Stimulated activated CD8-positive, alpha-beta memory T cell treated with anti-CD3 and anti-CD28 coated beads, Interleukin-12 subunit alpha, Interleukin-12 subunit beta, amount 100 ng/mL, for 24 hours (primary cell): ENCODE measurements around the gene NLGN4X.
"Not testable (repeated sequence)": the region's sequence is repeated elsewhere in the genome, so short reads cannot be mapped to it uniquely, and the experiment has no call there.

ENCODE experiments used
- DNase-seq: peaks from one replicate; pipeline ENCODE4 v3.0.0-alpha.2; 2020; ENCODE audit errors: extremely low read depth

Gene NLGN4X

GRCh38 chrX:6005856-6006255 is 222.8 kb downstream of the NLGN4X start:
- DNase-seq = no peak

DNA sequence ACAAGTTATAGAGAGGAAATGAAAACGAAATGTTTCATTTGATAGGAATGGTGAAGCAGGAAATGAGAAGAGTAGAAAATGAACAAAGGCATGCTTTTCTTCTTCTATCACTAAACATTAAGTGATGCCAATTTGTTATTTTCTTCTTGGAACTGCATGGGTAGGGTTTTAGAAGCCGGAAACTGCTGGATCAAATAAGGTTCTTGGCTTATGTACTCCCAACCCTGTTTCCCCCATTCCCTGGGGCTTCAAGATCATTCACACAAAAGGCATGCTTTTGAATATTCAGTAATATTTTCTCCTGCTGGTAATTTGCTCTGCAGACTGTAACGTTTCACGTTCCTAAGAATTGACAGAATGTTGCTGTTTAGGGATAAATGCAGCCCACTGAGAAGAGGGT is 224.1 kb downstream of the NLGN4X start:
- no peak for DNase-seq

DNA sequence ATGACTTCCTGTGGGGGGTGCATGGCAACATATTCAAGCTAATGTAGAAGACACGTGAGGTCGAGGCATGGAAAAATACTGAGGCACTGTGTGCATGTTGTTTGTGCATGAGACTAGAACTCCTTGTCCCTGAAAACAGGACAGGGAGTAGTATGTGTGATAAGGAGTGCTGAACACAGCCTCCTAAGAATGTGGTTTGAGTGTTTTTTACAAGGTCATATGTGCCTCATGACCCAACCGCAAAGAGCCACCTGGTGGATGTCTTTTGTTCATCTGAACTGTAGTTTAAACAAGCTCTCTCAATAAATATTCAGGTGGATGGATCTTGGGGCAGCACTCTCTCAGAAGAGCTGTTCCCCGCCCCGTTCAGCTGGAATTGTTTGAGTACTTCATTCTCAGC is 226.6 kb downstream of the NLGN4X start:
- no peak for DNase-seq

DNA sequence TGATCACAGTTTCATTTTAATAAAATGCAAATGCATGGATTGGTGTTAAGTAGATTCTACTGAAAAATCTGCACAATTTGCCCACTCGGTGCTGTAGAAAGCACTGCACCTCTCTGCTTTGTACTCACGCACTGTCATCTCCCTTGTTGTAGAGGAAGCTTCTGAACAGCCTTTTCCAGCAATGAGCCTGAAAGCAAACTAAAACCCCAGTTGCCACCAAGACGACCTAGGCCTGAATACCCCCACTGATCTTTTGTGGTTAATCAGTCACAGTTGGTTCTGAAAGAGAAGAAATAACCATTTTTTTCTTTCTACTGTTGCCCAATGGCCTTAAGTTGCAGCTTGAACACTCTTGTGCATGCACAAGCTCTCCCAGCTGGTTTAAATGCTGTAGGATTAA is 229.8 kb downstream of the NLGN4X start:
- DNase-seq = no peak

DNA sequence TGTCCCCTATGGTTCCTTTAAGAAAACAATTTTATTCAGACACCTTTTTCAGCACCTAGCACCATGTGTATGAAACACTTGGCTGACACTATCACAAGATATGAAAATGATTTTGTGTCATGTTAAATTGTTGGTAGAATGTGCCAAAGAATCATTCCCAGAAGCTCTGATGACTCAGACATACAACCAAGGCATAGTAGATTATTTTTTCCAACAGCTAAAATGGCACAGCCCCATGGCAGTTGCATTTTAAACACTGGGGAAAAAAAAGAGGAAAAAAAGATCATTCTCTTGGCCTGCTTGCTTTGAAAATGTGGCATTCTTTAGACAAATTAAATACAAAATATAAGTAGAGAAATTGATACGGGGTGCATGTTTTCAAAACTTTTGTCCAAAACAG is 230.2 kb downstream of the NLGN4X start:
- DNase-seq = no peak

GRCh38 chrX:5991393-5991792 is 237.3 kb downstream of the NLGN4X start:
- DNase-seq = no peak

GRCh38 chrX:5979338-5979737 is 249.3 kb downstream of the NLGN4X start:
- no peak for DNase-seq

- no peak for DNase-seq
Observed at GRCh38 chrX:5976332-5976731, 252.3 kb downstream of the NLGN4X start.

DNA sequence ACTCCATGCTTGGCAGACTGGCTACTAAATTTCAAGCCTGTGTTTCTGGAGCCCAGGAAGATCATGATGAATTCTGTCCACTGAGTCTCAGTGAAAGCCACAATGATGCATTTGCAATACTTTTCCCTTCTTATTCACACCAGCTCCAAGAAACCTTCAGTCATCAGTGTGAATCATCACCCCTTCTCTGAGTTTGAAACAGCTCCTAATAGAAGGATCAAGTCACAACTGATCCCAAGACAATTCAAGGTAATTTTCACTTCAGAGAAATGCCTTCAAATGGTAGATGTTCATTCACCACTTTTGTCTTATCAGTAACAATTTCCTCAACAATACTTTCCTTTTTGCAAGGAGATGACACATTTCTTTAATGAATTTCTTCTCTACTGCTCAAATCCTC is 257.4 kb downstream of the NLGN4X start:
- no peak for DNase-seq

DNA sequence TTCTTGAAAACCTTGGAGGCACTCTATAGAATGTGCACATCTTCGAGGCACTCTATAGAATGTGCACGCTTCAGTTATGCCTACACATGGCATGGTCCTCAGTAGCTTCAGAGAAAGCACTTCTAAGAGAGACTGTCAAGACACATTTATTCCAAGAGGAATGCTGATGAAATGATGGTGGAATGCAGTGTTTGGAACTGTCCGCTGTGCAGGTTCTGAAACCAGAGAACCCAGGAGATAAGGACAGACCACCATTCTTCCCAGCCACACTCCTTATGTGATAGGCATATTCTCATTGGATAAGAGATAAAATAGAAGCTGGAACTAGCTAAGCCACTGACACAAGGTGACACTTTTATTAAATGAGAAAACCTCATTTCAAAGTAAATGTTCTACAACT is 263.3 kb downstream of the NLGN4X start:
- DNase-seq = no peak

DNA sequence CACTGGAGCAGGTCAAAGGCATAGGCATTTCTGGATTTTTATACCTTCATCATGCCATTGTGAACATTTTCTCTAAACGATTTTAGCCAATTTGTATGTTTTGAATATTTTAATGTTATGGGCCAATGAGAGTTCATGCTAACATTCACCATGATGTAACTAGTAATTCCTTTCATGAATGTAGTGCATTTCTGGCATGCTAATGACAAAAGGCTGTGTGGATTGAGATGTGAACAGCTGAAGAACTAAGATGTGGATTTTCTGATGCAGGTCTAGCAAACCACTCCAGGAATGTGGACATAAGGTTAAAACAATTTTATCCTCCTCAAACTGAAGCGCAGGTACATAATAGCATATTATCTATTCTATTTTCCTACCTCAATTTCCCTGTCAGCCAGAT is 269.4 kb downstream of the NLGN4X start:
- DNase-seq = no peak

- DNase-seq = no peak
Observed at GRCh38 chrX:5958523-5958922, 270.1 kb downstream of the NLGN4X start.

GRCh38 chrX:5957506-5957905 is 271.2 kb downstream of the NLGN4X start:
- no peak for DNase-seq

- DNase-seq = no peak
Observed at GRCh38 chrX:5936438-5936837, 292.2 kb downstream of the NLGN4X start.

DNA sequence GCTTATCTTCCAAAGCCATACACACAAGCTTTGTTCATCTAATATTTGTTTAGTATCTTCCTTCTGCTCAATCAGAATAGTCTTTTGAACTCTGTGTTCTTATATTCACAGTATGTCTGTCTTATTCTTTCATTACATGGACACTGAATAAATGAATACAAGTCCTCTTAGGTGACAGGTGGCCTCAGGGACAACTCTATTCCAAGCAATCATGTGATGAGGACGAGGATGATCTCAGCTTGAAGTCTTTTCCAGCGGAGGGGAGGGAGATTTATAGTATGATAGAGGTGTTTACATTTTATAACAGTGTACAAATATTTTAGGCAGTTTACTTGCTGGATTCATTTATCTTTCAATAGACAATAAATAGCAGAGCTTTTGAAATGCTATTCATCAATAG is 300.4 kb downstream of the NLGN4X start:
- DNase-seq = no peak

DNA sequence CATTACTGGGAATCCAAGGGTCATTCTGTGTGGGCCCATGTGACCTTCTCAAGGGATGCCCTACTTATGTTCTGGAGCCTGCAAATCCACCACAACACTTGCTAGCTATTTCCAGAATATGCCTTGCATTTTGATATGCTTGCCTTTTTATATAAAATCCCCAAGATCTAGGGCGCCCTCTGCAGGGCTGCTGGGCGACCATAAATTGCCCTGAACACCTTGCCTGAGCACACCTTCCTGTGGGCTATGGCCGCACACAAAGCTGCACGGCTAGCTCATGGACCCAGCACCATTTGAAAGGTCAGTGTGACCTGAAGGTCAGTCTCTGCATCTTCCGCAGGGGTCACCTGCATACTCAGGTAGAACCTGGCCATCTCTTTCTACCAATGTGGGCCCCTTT is 311.7 kb downstream of the NLGN4X start:
- DNase-seq = no peak

- no peak for DNase-seq
Observed at GRCh38 chrX:5915783-5916182, 312.9 kb downstream of the NLGN4X start.

DNA sequence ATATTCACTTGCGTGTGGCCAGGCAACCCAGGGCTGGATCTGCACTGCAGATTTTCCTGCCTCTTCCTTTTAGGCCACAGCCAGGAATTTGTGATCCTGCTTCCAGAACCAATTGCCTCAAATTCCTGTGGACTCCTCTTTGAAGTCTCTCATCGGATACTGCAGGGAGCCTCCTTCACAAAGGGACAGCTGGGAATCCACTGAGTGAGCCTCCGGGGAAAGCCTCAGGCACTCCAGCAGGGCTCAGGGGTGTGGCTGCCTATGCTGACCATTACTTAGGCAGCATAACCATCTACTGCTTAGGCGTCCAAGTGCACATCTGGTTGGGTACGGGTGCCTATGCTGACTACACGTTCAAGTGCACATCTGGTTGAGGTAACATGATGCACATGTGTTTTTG is 321.5 kb downstream of the NLGN4X start:
- DNase-seq = no peak

DNA sequence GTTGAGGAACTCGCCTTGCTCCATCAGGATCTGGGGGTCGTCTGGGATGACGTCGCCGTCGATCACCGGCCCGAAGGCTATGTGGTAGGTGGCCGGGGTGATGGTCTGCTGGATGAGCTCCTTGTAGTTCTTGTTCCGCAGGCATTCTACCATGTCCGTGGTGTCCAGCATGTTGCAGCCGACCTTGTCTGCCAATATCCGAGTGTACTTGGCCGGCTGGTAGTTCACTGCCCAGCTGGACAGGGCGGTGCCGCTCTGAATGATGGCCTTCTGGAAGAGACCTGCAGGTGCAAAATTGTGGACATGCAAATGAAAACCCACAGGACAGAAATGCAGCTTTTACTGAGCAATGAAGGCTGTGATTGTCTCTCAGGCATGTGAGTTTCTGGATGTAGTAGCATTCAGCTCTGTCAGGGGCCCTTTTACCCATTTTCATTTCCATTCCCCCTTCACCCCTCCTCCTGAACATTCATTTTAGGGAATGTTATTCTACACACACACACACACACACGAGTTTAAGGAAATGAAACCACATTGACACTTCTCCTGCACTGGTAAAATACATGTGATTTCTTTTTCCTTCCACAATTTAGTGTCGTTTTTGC is 325.0 kb downstream of the NLGN4X start:
- DNase-seq = not testable (repeated sequence)

- no peak for DNase-seq
Observed at GRCh38 chrX:5898463-5898862, 330.2 kb downstream of the NLGN4X start.

DNA sequence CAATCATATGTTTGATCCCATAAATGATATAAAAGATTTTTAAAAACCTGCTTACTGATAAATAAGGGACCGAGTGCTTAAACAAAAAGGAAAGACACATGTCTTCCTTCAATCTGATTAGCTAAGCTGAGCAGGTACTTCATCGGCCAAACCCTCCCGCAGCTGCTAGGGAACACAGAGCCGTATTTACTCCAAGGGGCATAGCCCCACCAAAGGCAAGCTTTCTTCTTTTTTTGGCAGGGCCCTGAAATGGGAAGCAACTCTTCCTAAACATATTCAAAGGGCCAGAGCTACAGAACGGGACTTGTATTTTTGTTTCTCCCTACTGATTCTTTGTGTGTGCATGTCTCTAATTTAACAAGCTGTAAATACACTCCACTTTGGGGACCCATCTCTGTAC is 337.3 kb downstream of the NLGN4X start:
- DNase-seq = no peak

GRCh38 chrX:5876984-5877596 is 351.6 kb downstream of the NLGN4X start:
- no peak for DNase-seq

GRCh38 chrX:5870238-5870637 is 358.4 kb downstream of the NLGN4X start:
- no peak for DNase-seq

DNA sequence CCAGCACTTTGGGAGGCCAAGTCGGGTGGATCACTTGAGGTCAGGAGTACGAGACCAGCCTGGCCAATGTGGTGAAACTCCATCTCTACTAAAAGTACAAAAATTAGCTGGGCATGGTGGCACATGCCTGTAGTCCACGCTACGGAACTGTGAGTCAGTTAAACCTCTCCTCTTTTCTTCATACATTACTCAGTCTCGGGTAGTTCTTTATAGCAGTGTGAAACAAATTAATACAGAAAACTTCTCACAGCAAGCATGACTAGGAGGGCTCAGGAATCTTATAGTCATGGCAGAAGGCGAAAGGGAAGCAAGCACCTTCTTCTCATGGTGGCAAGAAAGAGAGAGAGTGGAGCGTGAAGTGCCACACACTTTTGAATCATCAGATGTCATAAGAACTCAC is 358.9 kb downstream of the NLGN4X start:
- no peak for DNase-seq
